Sigmoid colon (tissue), 7 donors: ENCODE results near the gene ETV6. TPM values are rescaled to one million over a fixed set of nuclear protein-coding genes. Genes with fewer than 3 reads are reported as not detected.

ENCODE experiments used
- DNase-seq: peaks from one replicate; pipeline ENCODE4 v3.0.0-alpha.2; 2019
- H3K27ac ChIP-seq, 4 donors: fragments of 200-600 bp; sonication (generic); one replicate each; pipeline ENCODE4 v1.5.1; 2016 to 2019; ENCODE audit warnings: mild to moderate bottlenecking in 1 of 4
- H3K27me3 ChIP-seq, 3 donors: fragments of 200-600 bp; sonication (generic); one replicate each; pipeline ENCODE4 v1.5.1; 2019; ENCODE audit warnings: mild to moderate bottlenecking in 1 of 3
- H3K36me3 ChIP-seq, 4 donors: fragments of 200-600 bp; sonication (generic); one replicate each; pipeline ENCODE4 v1.5.1; 2016 to 2019
- H3K4me1 ChIP-seq, 4 donors: fragments of 200-600 bp; sonication (generic); one replicate each; pipeline ENCODE4 v1.5.1; 2017 to 2019
- H3K4me3 ChIP-seq, 4 donors: fragments of 200-600 bp; sonication (generic); one replicate each; pipeline ENCODE4 v1.5.1; 2017 to 2019; ENCODE audit warnings: mild to moderate bottlenecking in 2 of 4, moderate library complexity in 1 of 4
- H3K9me3 ChIP-seq, 4 donors: fragments of 200-600 bp in 3 of 4; sonication (generic) in 3 of 4; one replicate each; pipeline versions ENCODE4 v1.5.1 to v1.6.1; 2013 to 2019
- EP300 ChIP-seq, 4 donors: sonication (generic); formaldehyde crosslinking; IDR thresholded peaks; one replicate each; pipeline ENCODE4 v1.6.1; 2017; ENCODE audit warnings: antibody characterized with exemption in 4 of 4
- POLR2A ChIP-seq, 2 donors: fragments of 450-650 bp; IDR thresholded peaks; one replicate each; pipeline ENCODE4 v1.6.1; 2016; ENCODE audit warnings: antibody characterized with exemption in 2 of 2, mild to moderate bottlenecking in 2 of 2, moderate library complexity in 2 of 2
- POLR2AphosphoS5 ChIP-seq, 4 donors: sonication (generic); formaldehyde crosslinking; IDR thresholded peaks; one replicate each; pipeline ENCODE4 v1.6.1; 2017; ENCODE audit warnings: antibody characterized with exemption in 4 of 4
- WGBS, 2 donors: extraction: QIAGEN DNeasy Blood & Tissue Kit; methylation state at CpG; one replicate each; pipeline ENCODE4 v1.1.7; 2013; 5-methylcytosine and 5-hydroxymethylcytosine counted together
- intact Hi-C: fragments of 100-400 bp; cut with DNase I; formaldehyde crosslinking; loops from one replicate; pipeline ENCODE4 v1.15.1; 2023
- polyA plus RNA-seq, 3 donors: library from polyadenylated mRNA; stranded (reverse); fragments of 200-250 nt; gene quantifications; one replicate each; pipeline ENCODE4 v1.2.3, GENCODE V29; 2013
- total RNA-seq, 4 donors: library from RNA; depleted of rRNA; stranded (reverse); fragments of >200 nt; gene quantifications; one replicate each; pipeline ENCODE4 v1.1.0, GENCODE V29; 2016
- TF ChIP-seq, protein P1 (sequence below), 4 experiments: fragments of 450-650 bp in 3 of 4; fragments of 200-600 bp in 1 of 4; IDR thresholded peaks; one replicate each; pipeline ENCODE4 v1.5.1; 2016 to 2019; ENCODE audit warnings: antibody characterized with exemption in 4 of 4, mild to moderate bottlenecking in 3 of 4, moderate library complexity in 2 of 4
- donor health status: healthy with polysubstance abuse.
- donor health status: Bipolar disorder and iron deficiency.
- donor health status: healthy.

ETV6 gene
- total and polyA plus RNA-seq, 7 donors: 8.4 to 35.2 (median 16.3) TPM

DNA sequence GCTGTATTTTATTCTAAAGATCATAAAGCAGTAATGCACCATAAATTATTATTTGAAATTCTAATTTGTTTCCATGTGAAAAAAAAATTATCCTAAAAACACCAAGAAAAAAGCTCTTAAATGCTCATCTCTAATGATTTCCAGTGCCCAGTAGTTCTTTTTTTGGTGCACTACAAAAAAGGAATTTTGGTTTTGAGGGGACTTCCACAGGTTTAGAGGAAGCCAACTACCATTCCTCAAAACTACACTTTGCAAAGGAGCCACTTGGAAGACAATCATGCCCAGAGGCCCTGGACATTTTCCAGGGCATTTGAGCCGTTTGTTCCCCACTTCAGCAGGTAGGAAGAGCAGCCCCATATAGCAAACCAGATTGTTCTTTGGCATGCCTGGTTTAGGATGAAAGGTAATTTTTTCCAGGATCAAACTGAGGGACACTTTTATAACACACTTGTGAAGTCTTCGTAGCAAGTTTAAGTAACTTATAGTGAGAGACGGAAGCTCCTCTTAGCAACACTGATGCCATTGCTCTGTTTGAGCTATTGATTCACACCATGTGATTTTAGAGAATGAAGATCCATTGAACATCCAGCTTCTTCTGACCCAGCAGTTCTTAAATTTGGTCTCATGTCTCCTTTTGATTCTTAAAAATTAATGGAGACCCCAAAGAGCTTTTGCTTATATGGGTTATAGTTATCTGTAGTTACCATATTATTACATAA lies 187.9 kb downstream of the ETV6 start:
- intact Hi-C loops: no loop called here
- Histone ChIP-seq H3K4me3 (no peak overlapping the region), H3K4me1 (peaks cover 0 to 79% (median 69%) of the 10 kb centered on the region in 4 donors), H3K27ac (peak overlapping the region; percentile 37 to 80 (median 66)), H3K9me3 (no peaks in the 10 kb centered on the region), H3K27me3 (no peaks in the 10 kb centered on the region), H3K36me3 (peaks cover 0 to 11% (median 1%) of the 10 kb centered on the region in 4 donors)
- TF ChIP-seq POLR2A (IDR thresholded peaks at IDR 0.05) (no peak), POLR2AphosphoS5 (IDR thresholded peaks at IDR 0.05) (no peak), EP300 (IDR thresholded peaks at IDR 0.05) (no peak)
- TF ChIP-seq, protein P1, sequence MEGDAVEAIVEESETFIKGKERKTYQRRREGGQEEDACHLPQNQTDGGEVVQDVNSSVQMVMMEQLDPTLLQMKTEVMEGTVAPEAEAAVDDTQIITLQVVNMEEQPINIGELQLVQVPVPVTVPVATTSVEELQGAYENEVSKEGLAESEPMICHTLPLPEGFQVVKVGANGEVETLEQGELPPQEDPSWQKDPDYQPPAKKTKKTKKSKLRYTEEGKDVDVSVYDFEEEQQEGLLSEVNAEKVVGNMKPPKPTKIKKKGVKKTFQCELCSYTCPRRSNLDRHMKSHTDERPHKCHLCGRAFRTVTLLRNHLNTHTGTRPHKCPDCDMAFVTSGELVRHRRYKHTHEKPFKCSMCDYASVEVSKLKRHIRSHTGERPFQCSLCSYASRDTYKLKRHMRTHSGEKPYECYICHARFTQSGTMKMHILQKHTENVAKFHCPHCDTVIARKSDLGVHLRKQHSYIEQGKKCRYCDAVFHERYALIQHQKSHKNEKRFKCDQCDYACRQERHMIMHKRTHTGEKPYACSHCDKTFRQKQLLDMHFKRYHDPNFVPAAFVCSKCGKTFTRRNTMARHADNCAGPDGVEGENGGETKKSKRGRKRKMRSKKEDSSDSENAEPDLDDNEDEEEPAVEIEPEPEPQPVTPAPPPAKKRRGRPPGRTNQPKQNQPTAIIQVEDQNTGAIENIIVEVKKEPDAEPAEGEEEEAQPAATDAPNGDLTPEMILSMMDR (IDR thresholded peaks at IDR 0.05): no peak
- 72 to 90% methylated on average over 3 of the region's 3 CpGs for WGBS, 2 donors
- DNase-seq: no peak

DNA sequence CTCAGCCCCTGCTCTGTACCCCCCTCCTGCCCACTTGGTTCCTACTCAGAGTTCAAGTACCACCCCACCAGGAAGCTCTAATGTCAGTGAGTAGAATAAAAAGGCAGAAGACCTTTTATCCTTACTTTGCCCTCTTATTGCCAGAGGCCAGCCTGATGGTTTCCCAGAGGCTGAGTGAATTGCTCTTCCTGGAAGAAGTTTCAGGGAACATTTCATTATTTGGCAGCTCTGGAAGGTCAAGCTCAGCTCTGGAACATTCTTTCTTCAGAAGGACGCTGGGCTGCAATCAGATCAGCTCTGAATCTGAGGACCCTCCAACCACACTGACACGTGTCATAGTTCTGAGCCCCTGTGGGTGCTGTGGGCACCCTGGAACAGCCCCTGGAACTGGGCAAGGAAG lies 188.9 kb downstream of the ETV6 start:
- TF ChIP-seq POLR2AphosphoS5 (IDR thresholded peaks at IDR 0.05) (peak in 2 of 4 donors; percentile 23 to 51), EP300 (IDR thresholded peaks at IDR 0.05) (peak in 1 of 4 donors; percentile 45), POLR2A (IDR thresholded peaks at IDR 0.05) (no peak)
- TF ChIP-seq, protein P1 (IDR thresholded peaks at IDR 0.05): no peak
- no peaks in the 10 kb centered on the region for H3K9me3 ChIP-seq

DNA sequence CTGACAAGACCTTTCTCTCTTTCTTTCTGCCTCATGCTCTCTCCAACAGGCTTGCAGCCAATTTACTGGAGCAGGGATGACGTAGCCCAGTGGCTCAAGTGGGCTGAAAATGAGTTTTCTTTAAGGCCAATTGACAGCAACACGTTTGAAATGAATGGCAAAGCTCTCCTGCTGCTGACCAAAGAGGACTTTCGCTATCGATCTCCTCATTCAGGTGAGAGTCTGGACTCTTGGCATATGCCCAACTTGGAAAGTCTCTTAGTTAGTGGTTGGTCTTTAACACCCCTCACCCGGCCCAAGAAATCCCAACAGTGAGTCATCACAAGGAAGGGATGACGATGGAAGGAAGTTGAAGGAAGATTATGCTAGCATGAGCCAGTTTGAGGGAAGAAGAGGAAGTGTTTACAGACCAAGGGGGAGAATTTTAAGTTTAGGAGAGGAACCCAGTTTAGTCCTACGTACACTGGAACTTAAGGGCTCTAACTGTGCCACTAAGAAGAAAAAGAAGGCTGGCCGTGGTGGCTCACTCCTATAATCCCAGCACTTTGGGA lies 189.7 kb downstream of the ETV6 start:
- no peak overlapping the region for H3K4me3 ChIP-seq
- no peak for TF ChIP-seq EP300 (IDR thresholded peaks at IDR 0.05)
- no peak for TF ChIP-seq POLR2A (IDR thresholded peaks at IDR 0.05)
- TF ChIP-seq, protein P1 (IDR thresholded peaks at IDR 0.05): no peak
- peak in 1 of 4 donors; percentile 28 for TF ChIP-seq POLR2AphosphoS5 (IDR thresholded peaks at IDR 0.05)
- H3K27me3 ChIP-seq: no peaks in the 10 kb centered on the region
- no peaks in the 10 kb centered on the region for H3K9me3 ChIP-seq
- peak overlapping the region; percentile 64 to 80 (median 75) for H3K27ac ChIP-seq
- 36 to 59% methylated on average over 8 of the region's 8 CpGs for WGBS, 2 donors
- peaks cover 0 to 16% (median 1%) of the 10 kb centered on the region in 4 donors for H3K36me3 ChIP-seq
- intact Hi-C loops: no loop called here
- DNase-seq: no peak
- peaks cover 0 to 75% (median 63%) of the 10 kb centered on the region in 4 donors for H3K4me1 ChIP-seq

More for the DNA sequence above, 188.9 kb downstream of the ETV6 start:
- H3K4me1 ChIP-seq: peaks cover 0 to 80% (median 69%) of the 10 kb centered on the region in 4 donors
- peaks cover 0 to 16% (median 1%) of the 10 kb centered on the region in 4 donors for H3K36me3 ChIP-seq
- peak overlapping the region; percentile 64 to 80 (median 75) for H3K27ac ChIP-seq
- intact Hi-C loops: no loop called here
- no peaks in the 10 kb centered on the region for H3K27me3 ChIP-seq
- 60 to 89% methylated on average over 2 of the region's 2 CpGs for WGBS, 2 donors
- no peak for DNase-seq
- H3K4me3 ChIP-seq: no peak overlapping the region

DNA sequence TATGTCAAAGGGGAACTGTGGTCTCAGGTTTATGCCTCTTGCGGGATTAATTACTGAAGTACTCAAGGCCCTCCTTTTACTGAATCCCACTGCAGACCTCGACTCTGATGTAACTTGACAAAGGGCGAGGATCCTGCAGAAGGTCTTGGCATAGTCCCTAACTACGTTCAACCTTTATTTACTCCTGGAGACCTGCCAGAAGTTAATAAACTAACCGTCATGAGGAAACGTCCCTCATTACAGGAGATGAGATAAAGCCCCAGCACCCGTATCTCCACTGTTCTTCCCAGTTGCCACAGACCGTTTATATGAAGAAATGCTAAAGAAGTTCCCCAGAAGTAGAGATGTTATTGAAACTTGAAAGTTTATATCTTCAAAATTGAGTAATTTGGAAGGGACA lies 190.9 kb downstream of the ETV6 start:
- Histone ChIP-seq H3K27ac (peak overlapping the region; percentile 19 to 80 (median 75)), H3K9me3 (no peaks in the 10 kb centered on the region), H3K27me3 (no peaks in the 10 kb centered on the region), H3K4me3 (no peak overlapping the region), H3K36me3 (peaks cover 0 to 24% (median 1%) of the 10 kb centered on the region in 4 donors), H3K4me1 (peaks cover 0 to 63% (median 53%) of the 10 kb centered on the region in 4 donors)
- WGBS, 2 donors: 11 to 45% methylated on average over 8 of the region's 8 CpGs
- TF ChIP-seq, protein P1 (IDR thresholded peaks at IDR 0.05): no peak
- TF ChIP-seq EP300 (IDR thresholded peaks at IDR 0.05): no peak
- no peak for TF ChIP-seq POLR2A (IDR thresholded peaks at IDR 0.05)
- no peak for TF ChIP-seq POLR2AphosphoS5 (IDR thresholded peaks at IDR 0.05)
- DNase-seq: no peak
- intact Hi-C loops: no loop called here
